GM12878 (cell line): Measurements from ENCODE around the gene PADI2. TPM values are rescaled to one million over a fixed set of nuclear protein-coding genes. Genes with fewer than 3 reads are reported as not detected.

Experiments
- ATAC-seq: fragments of 200-7000 bp; cut with Tn5 transposase; 3 replicates; pipeline ENCODE4 v1.9.1; 2020; ENCODE audit warnings: mild to moderate bottlenecking, moderate library complexity
- BruUV-seq: library from RNA; stranded (reverse); fragments of 400-500 nt; replicated peaks from 2 replicates; lab custom pipeline; 2021; lab: Mats Ljungman, UMichigan
- CTCF ChIA-PET: fragments of 300-600 bp; sonication (Branson Sonifier 250); formaldehyde crosslinking; extraction: SDS; loops from one replicate; lab custom pipeline; 2021; ENCODE audit warnings: inconsistent platforms; lab: Yijun Ruan, JAX
- POLR2A ChIA-PET: fragments of 350-600 bp; formaldehyde crosslinking; extraction: SDS; loops from one replicate; lab custom pipeline; 2021; ENCODE audit warnings: inconsistent platforms; lab: Charles Lee
- RAD21 ChIA-PET: fragments of 300-600 bp; sonication (Branson Sonifier 250); formaldehyde crosslinking; loops from one replicate; lab custom pipeline; 2023; ENCODE audit warnings: antibody characterized with exemption; ENCODE audit not compliant: unreplicated experiment; lab: Charles Lee
- SMC1A ChIA-PET: fragments of 300-600 bp; sonication (Branson Sonifier 250); formaldehyde crosslinking; loops from one replicate; lab custom pipeline; 2023; ENCODE audit not compliant: unreplicated experiment, uncharacterized antibody; lab: Charles Lee
- DNase-seq: peaks from one replicate; pipeline ENCODE4 v3.0.0-alpha.2; 2011; ENCODE audit warnings: low read depth, low spot score
- FAIRE-seq: peaks from 3 replicates; lab custom pipeline; 2011; peaks lifted over from hg19 to GRCh38; lab: Jason Lieb, UNC
- H2AFZ ChIP-seq: 2 replicates; pipeline ENCODE4 v1.6.0; 2011; ENCODE audit warnings: low read depth, low read length, control low read depth; ENCODE audit not compliant: control insufficient read depth
- H3K27ac ChIP-seq: 2 replicates; pipeline ENCODE4 v1.5.1; 2011; ENCODE audit warnings: control low read depth; ENCODE audit not compliant: control insufficient read depth, insufficient read depth
- H3K27me3 ChIP-seq, 2 experiments: replicated peaks in 1 of 2; 2 replicates each; pipeline versions ENCODE4 v1.6.0 to v1.6.1; 2011; ENCODE audit warnings: low read length in 1 of 2; ENCODE audit not compliant: control insufficient read depth in 2 of 2, insufficient read depth in 2 of 2
- H3K36me3 ChIP-seq, 2 experiments: 2 replicates each; pipeline ENCODE4 v1.5.1; 2011; ENCODE audit warnings: low read length in 1 of 2; ENCODE audit not compliant: control insufficient read depth in 2 of 2, insufficient read depth in 2 of 2
- H3K4me1 ChIP-seq: 2 replicates; pipeline ENCODE4 v1.6.1; 2011; ENCODE audit warnings: mild to moderate bottlenecking, low read length, moderate library complexity, mixed read lengths; ENCODE audit not compliant: control insufficient read depth, insufficient read depth
- H3K4me2 ChIP-seq: 2 replicates; pipeline ENCODE4 v1.6.0; 2011; ENCODE audit warnings: control low read depth; ENCODE audit not compliant: control insufficient read depth, insufficient read depth
- H3K4me3 ChIP-seq: fragments of 200-600 bp; sonication (generic); 2 replicates; pipeline ENCODE4 v1.5.1; 2016
- H3K79me2 ChIP-seq: 2 replicates; pipeline ENCODE4 v1.6.0; 2011; ENCODE audit warnings: low read length; ENCODE audit not compliant: control insufficient read depth, insufficient read depth
- H3K9ac ChIP-seq: 2 replicates; pipeline ENCODE4 v1.8.0; 2011; ENCODE audit warnings: low read length, control low read depth, mixed read lengths; ENCODE audit not compliant: control insufficient read depth, insufficient read depth
- H3K9me3 ChIP-seq: replicated peaks from 3 replicates; pipeline ENCODE4 v1.5.1; 2011; ENCODE audit warnings: mild to moderate bottlenecking, low read length; ENCODE audit not compliant: control insufficient read depth, insufficient read depth
- H4K20me1 ChIP-seq: 2 replicates; pipeline ENCODE4 v1.6.0; 2011; ENCODE audit not compliant: control insufficient read depth, insufficient read depth
- BACH1 ChIP-seq: fragments of 450-650 bp; IDR thresholded peaks from 2 replicates; pipeline ENCODE4 v1.6.1; 2017; ENCODE audit warnings: mild to moderate bottlenecking, borderline replicate concordance
- CBFB ChIP-seq: IDR thresholded peaks from 2 replicates; pipeline ENCODE4 v1.6.1; 2016; ENCODE audit warnings: antibody characterized with exemption, low read depth
- CBX3 ChIP-seq: fragments of 200-600 bp; sonication (generic); IDR thresholded peaks from 2 replicates; pipeline ENCODE4 v1.6.1; 2016; ENCODE audit warnings: low read depth, borderline replicate concordance
- CEBPB ChIP-seq, 2 experiments: fragments of 150-350 bp in 1 of 2; IDR thresholded peaks; 2 replicates each; pipeline ENCODE4 v1.6.1; 2012 to 2014; ENCODE audit warnings: low read depth in 2 of 2, low read length in 2 of 2, borderline replicate concordance in 1 of 2, inconsistent platforms in 1 of 2
- FOS ChIP-seq: IDR thresholded peaks from 3 replicates; pipeline ENCODE4 v1.6.1; 2011; ENCODE audit warnings: borderline replicate concordance; ENCODE audit not compliant: insufficient read length; ENCODE audit errors: extremely low read depth
- KDM1A ChIP-seq: fragments of 200-600 bp; sonication (generic); IDR thresholded peaks from 2 replicates; pipeline ENCODE4 v1.6.1; 2016; ENCODE audit warnings: borderline replicate concordance
- MXI1 ChIP-seq: fragments of 150-350 bp; IDR thresholded peaks from 2 replicates; pipeline ENCODE4 v1.6.1; 2011; ENCODE audit warnings: low read depth, mild to moderate bottlenecking, inconsistent platforms, low read length, improper control_type of control experiment
- NFXL1 ChIP-seq: fragments of 450-650 bp; IDR thresholded peaks from 2 replicates; pipeline ENCODE4 v1.6.1; 2017; ENCODE audit warnings: antibody characterized with exemption, mild to moderate bottlenecking, borderline replicate concordance
- NR2C1 ChIP-seq: fragments of 450-650 bp; IDR thresholded peaks from 2 replicates; pipeline ENCODE4 v1.6.1; 2017; ENCODE audit warnings: antibody characterized with exemption, mild to moderate bottlenecking, moderate library complexity
- NR2F1 ChIP-seq: fragments of 450-650 bp; conservative IDR thresholded peaks from 2 replicates; pipeline ENCODE4 v1.6.1; 2017; ENCODE audit warnings: mild to moderate bottlenecking
- PAX8 ChIP-seq: fragments of 450-650 bp; IDR thresholded peaks from 2 replicates; pipeline ENCODE4 v1.6.1; 2017; ENCODE audit warnings: mild to moderate bottlenecking, moderate library complexity
- RAD51 ChIP-seq: fragments of 450-650 bp; IDR thresholded peaks from 2 replicates; pipeline ENCODE4 v1.6.1; 2016; ENCODE audit warnings: moderate library complexity, mild to moderate bottlenecking, inconsistent platforms
- SIX5 ChIP-seq: IDR thresholded peaks from 2 replicates; pipeline ENCODE4 v1.6.1; 2011; ENCODE audit warnings: mild to moderate bottlenecking, low read depth, low read length, moderate library complexity; ENCODE audit not compliant: severe bottlenecking
- SMAD1 ChIP-seq: fragments of 450-650 bp; IDR thresholded peaks from 2 replicates; pipeline ENCODE4 v1.6.1; 2018; ENCODE audit warnings: mild to moderate bottlenecking, low read depth; ENCODE audit not compliant: partially characterized antibody
- SRF ChIP-seq, 2 experiments: IDR thresholded peaks; 2 replicates each; pipeline ENCODE4 v1.6.1; 2011; ENCODE audit warnings: low read depth in 2 of 2, low read length in 2 of 2, mild to moderate bottlenecking in 1 of 2, moderate library complexity in 1 of 2
- SUZ12 ChIP-seq: fragments of 200-600 bp; sonication (generic); IDR thresholded peaks from one replicate; pipeline ENCODE4 v1.6.1; 2018; ENCODE audit warnings: antibody characterized with exemption, mild to moderate bottlenecking; ENCODE audit not compliant: unreplicated experiment
- YBX1 ChIP-seq: fragments of 450-650 bp; IDR thresholded peaks from 2 replicates; pipeline ENCODE4 v1.6.1; 2016; ENCODE audit warnings: antibody characterized with exemption
- WGBS: methylation state at CpG from one replicate; pipeline ENCODE4 v1.1.6; 2016; ENCODE audit warnings: low lambda C conversion rate; ENCODE audit not compliant: insufficient replicate concordance, insufficient coverage; ENCODE audit errors: missing lambda C conversion rate; 5-methylcytosine and 5-hydroxymethylcytosine counted together
- in situ Hi-C: fragments of 300-500 bp; cut with MboI; formaldehyde crosslinking; loops from 9 replicates; pipeline ENCODE4 v1.14.3; 2018; ENCODE audit warnings: mixed read lengths
- intact Hi-C: fragments of 100-400 bp; cut with micrococcal nuclease; formaldehyde crosslinking; loops from one replicate; pipeline ENCODE4 v1.14.2; 2022; ENCODE audit not compliant: unreplicated experiment
- polyA plus RNA-seq, 11 experiments: library from polyadenylated mRNA; depleted of rRNA in 4 of 11; unstranded in 6 of 11; stranded (reverse) in 5 of 11; fragments of >200 nt; fragmentation: Nextera tagmentation in 4 of 11; fragmentation: Illumina TruSeq in 1 of 11; extraction: Ambion mirVana in 4 of 11; extraction: Trizol in 1 of 11; gene quantifications; 1 replicate in 1 of 11; 2 replicates in 10 of 11; pipeline versions ENCODE4 v1.2.1 to v1.2.3, GENCODE V29; 2011 to 2016; ENCODE audit warnings: inconsistent platforms in 2 of 11, missing spikeins in 2 of 11, low read depth in 1 of 11
- total RNA-seq, 4 experiments: library from RNA; depleted of rRNA in 3 of 4; stranded (reverse); fragments of >200 nt in 3 of 4; fragmentation: Illumina TruSeq in 1 of 4; extraction: Trizol in 1 of 4; gene quantifications; 2 replicates each; pipeline versions ENCODE4 v1.2.1 to v1.2.3, GENCODE V29; 2013 to 2021
- TF ChIP-seq, protein P1 (sequence below): fragments of 450-650 bp; IDR thresholded peaks from 2 replicates; pipeline ENCODE4 v1.6.1; 2017; ENCODE audit warnings: mild to moderate bottlenecking, moderate library complexity

Gene PADI2
- total and polyA plus RNA-seq, 10 of the 15 experiments (the other 5 are each of a cell fraction or from before 2014, with no cell fraction given): 0.05 to 3.0 (median 0.10) TPM; not detected in 1

DNA sequence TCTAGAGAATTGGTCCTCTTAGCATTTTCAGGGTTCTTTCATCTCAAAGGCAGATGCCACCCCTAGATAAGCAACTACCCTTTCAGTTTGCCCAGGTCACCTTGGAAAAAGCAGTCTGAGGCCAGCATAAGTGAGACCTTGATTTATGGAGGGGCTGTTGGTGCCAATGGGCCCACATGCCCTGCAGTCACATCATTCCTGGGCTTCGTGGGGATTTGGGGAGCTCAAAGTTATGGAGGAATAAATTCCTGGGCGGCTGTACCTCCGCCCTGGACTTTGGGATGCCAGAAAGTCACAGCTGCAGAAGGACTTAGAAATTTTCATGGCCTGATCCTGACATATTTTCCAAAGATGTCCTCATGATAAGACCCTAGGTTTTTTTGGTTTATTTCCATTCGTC is 62.7 kb downstream of the PADI2 start:
- RAD21 ChIA-PET: interaction anchor here (1.6 to 3.1 kb wide), 2 partner anchors 69 to 96 kb away, joined by 3 to 7 read pairs; no protein-coding TSS in a partner anchor
- no TSS peak for BruUV-seq
- CTCF ChIA-PET: interaction anchor here (0.7 to 10.7 kb wide), 5 partner anchors 9 to 179 kb away, joined by 3 to 171 read pairs (median 3); partner anchors contain the start of gene PADI2
- H3K27ac ChIP-seq: no peak overlapping the region
- ATAC-seq (no peak), FAIRE-seq (no peak), DNase-seq (no peak)
- POLR2A ChIA-PET: no interaction called here
- H3K79me2 ChIP-seq: peaks cover 22% of the 10 kb centered on the region
- no peak overlapping the region for H3K4me2 ChIP-seq
- no peaks in the 10 kb centered on the region for H3K9me3 ChIP-seq
- H4K20me1 ChIP-seq: no peaks in the 10 kb centered on the region
- in situ Hi-C loops (no loop called here), intact Hi-C loops (loop anchor here (5.0 to 10.0 kb wide), 2 partner anchors 218 to 281 kb away; no protein-coding TSS in a partner anchor)
- no peaks in the 10 kb centered on the region for H3K36me3 ChIP-seq
- no peaks in the 10 kb centered on the region for H3K27me3 ChIP-seq
- H3K4me1 ChIP-seq: peaks cover 6% of the 10 kb centered on the region
- WGBS: 27% methylated on average over 4 of the region's 4 CpGs
- SMC1A ChIA-PET: interaction anchor here (0.9 to 1.3 kb wide), 4 partner anchors 56 to 181 kb away, joined by 3 read pairs; no protein-coding TSS in a partner anchor
- H3K9ac ChIP-seq: no peak overlapping the region
- no peak overlapping the region for H2AFZ ChIP-seq
- no peak overlapping the region for H3K4me3 ChIP-seq
- no peak for TF ChIP-seq NR2F1
- TF ChIP-seq, protein P1, sequence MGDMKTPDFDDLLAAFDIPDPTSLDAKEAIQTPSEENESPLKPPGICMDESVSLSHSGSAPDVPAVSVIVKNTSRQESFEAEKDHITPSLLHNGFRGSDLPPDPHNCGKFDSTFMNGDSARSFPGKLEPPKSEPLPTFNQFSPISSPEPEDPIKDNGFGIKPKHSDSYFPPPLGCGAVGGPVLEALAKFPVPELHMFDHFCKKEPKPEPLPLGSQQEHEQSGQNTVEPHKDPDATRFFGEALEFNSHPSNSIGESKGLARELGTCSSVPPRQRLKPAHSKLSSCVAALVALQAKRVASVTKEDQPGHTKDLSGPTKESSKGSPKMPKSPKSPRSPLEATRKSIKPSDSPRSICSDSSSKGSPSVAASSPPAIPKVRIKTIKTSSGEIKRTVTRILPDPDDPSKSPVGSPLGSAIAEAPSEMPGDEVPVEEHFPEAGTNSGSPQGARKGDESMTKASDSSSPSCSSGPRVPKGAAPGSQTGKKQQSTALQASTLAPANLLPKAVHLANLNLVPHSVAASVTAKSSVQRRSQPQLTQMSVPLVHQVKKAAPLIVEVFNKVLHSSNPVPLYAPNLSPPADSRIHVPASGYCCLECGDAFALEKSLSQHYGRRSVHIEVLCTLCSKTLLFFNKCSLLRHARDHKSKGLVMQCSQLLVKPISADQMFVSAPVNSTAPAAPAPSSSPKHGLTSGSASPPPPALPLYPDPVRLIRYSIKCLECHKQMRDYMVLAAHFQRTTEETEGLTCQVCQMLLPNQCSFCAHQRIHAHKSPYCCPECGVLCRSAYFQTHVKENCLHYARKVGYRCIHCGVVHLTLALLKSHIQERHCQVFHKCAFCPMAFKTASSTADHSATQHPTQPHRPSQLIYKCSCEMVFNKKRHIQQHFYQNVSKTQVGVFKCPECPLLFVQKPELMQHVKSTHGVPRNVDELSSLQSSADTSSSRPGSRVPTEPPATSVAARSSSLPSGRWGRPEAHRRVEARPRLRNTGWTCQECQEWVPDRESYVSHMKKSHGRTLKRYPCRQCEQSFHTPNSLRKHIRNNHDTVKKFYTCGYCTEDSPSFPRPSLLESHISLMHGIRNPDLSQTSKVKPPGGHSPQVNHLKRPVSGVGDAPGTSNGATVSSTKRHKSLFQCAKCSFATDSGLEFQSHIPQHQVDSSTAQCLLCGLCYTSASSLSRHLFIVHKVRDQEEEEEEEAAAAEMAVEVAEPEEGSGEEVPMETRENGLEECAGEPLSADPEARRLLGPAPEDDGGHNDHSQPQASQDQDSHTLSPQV: no peak
- no peak for TF ChIP-seq NR2C1
- TF ChIP-seq SIX5: no peak
- TF ChIP-seq YBX1: no peak
- TF ChIP-seq RAD51: no peak
- no peak for TF ChIP-seq MXI1
- no peak for TF ChIP-seq CBX3
- TF ChIP-seq SUZ12: no peak
- no peak for TF ChIP-seq SRF (IDR thresholded peaks at IDR 0.05; ENCODE audit: low read depth in 2 of 2, low read length in 2 of 2)
- no peak for TF ChIP-seq SMAD1
- TF ChIP-seq PAX8: no peak
- no peak for TF ChIP-seq CBFB
- no peak for TF ChIP-seq KDM1A
- TF ChIP-seq CEBPB (IDR thresholded peaks at IDR 0.05; ENCODE audit: borderline replicate concordance in 1 of 2, low read depth in 2 of 2, low read length in 2 of 2): no peak
- TF ChIP-seq NFXL1: no peak
- TF ChIP-seq FOS: no peak
- no peak for TF ChIP-seq BACH1
